ENCODE measurements around the gene OLFM3.

The OLFM3 gene

DNA sequence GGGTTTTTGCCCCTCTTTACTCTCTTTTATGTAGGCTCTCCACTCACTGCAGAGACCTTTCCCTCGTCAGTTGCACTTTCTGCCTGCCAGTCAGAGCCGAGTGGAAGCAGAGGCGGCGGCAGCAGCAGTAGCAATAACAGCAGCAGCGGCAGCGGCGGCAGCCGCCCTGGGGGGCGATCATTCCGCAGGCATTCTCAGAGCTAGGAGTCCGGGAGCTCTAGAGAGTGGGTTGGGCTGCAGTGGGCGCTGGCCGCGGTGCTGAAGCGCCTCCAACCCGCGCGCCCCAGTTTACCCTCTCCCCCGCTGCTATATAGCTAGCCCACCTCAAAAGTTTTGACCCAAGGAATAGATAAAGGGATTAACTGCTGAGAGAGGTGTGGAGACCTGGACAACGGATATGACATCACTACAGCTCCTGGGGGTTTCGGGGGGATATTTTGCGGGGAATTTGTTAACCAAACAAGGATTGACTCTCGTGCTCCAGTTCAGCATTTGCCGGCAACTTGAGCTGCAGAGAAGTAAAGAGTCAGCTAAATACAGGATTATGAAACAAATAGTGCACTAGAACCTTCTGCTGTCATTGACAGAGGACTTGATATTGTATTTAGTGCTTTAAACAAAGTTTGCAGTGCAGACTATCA is at the start of gene OLFM3:
Gene OLFM3, minus strand, starts transcription at position 102 of the 641 bp plus-strand sequence.
- no peak for DNase-seq

GRCh38 chr1:102045752-102046151 is 49.0 kb upstream of the OLFM3 start:
- no peak for DNase-seq

DNA sequence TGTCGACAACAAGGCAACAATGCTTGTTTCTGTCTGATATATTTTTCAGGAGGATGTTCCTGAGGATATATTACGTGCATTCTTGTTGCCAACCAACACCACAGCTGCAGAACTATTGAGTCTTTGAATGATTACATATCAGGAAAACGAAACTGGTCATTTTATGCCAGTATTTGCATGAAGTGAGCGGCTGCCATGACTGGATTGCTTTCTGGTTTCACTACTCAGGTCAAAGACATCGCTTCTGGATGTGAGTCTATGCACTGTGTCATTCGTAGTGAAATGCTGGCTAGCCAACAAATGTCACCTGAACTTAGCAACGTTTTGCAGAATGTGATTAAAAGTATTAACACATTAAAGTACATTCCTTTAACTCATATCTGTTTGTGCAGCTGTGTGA is 35.8 kb upstream of the OLFM3 start:
- DNase-seq: no peak

DNA sequence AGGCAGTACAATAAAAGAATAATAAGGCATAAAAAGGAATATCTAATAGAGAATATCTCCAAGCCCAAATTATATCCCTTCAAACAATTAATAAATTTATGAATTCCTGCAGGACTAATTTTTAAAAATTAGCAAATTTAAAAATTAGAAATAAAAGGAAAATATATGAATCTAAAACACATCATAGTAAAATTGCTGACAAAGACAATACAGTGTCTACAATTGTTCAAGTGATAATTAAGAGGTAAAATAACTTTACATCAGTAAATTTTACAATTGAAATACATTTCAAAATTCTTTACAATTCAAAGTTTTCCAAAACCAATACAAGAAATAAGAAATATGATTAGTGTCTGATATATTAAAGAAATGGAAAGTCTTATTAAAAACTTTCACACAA is 22.8 kb upstream of the OLFM3 start:
- no peak for DNase-seq

DNA sequence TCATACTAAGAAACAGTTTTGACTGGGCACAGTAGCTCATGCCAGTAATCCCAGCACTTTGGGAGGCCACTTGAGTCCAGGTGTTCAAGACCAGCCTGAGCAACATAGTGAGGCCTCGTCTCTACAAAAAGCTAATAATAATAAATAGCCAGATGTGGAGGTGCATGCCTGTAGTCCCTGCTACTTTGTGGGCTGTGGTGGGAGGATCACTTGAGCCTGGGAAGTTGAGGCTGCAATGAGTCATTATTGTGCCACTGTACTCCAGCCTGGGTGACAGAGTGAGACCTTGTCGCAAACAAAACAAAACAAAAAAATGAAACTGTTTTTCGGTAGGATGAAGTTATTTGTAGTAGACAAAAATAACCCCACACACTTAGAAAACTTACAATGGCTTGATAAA is 19.0 kb upstream of the OLFM3 start:
- DNase-seq: no peak

- DNase-seq: no peak
Observed at GRCh38 chr1:102002057-102002456, 5.3 kb upstream of the OLFM3 start.

DNA sequence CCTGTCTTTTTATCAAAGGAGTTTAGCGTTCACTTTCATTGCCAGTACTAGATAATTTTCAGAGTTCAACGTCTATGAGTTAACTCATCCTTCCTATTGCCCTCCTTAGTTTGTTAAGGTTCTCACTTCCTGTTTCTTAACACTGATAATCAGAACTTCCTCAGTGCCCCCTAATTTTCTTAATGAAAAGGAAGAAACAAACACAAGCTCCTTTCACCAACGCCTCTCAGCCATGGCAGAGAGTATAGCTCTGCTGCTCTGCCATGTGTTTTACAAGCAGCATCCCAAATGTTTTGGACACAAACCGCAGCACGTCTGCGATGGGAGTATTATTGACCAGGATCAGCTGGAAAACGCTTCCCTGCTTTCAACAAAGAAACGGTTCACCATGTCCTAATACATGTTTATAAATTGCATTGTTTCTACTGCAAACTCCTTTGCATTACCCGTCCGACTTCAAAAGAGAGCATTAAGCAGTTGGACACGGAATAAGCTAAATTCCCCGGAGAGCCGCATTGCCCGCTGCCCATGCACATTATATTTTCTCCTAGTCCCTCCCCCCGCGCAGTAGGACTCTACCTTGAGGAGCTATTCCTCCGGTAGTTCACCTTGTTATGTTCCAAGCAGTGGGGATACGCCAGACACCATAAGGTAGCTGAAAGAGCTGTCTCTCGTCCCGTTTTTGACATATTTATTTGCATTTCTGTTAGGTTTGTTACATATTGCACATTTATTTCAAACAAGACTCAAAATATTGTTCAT is 561 bp downstream of the OLFM3 start:
- DNase-seq: no peak

DNA sequence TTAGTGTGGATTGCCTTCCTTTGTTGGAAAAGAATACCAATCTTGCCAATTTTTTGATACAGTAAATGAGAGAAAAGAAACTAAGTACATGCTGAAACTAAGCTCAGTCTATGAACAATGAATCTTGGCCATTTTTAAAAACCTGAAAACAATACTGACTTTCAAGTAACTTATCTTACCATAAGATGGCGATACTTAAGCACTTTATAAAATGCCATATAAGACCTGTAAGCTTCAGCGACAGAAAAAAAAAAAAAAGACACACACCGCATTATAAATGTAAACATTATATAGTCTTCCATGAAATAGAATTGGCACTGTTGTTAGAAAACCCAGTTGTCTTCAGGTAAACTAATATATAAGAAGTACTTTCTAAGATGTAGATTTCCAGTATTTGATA is 3.0 kb downstream of the OLFM3 start:
- no peak for DNase-seq

GRCh38 chr1:101992821-101993575 is 3.7 kb downstream of the OLFM3 start:
- DNase-seq: no peak

DNA sequence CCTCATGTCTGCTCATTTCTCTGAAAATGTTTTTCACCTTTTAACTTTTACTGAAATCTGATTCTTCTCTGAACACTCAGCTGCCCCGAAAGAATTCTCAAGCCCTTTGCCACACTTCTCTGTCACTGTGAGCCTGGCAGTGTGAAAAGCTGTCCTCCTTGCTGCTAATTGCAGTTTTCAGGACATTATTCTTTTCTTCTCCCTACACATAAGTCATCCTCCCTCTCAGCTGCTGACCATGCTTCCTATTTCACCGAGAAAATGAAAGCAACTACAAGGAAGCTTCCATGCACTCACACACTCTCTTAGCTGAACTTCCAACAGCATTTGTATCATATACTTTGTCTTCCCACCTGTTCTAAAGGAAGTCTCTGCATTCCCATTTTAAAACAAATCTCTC is 15.8 kb downstream of the OLFM3 start:
- no peak for DNase-seq

DNA sequence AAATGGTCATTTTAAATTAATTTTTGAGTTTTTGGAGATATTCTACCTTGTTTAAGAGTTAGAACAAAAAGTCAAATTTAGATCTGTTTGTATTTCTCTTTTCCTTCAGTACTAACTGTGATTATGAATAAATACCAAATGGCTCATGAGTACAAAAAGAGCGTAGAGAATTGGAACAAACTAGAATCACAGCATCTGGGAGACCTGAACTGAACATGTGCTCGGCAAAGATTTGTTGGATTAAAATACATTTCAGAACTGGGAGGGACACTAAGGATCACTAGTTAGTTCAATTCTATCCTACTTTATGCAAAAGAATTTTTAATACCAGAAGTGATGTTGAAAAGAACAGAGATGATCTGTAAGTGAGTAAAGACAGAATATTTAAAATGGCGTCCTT is 19.5 kb downstream of the OLFM3 start:
- DNase-seq: no peak

- DNase-seq: no peak
Observed at GRCh38 chr1:101976161-101976560, 20.6 kb downstream of the OLFM3 start.

GRCh38 chr1:101975371-101975770 is 21.4 kb downstream of the OLFM3 start:
- DNase-seq: no peak

- no peak for DNase-seq
Observed at GRCh38 chr1:101974599-101975274, 22.0 kb downstream of the OLFM3 start.

DNA sequence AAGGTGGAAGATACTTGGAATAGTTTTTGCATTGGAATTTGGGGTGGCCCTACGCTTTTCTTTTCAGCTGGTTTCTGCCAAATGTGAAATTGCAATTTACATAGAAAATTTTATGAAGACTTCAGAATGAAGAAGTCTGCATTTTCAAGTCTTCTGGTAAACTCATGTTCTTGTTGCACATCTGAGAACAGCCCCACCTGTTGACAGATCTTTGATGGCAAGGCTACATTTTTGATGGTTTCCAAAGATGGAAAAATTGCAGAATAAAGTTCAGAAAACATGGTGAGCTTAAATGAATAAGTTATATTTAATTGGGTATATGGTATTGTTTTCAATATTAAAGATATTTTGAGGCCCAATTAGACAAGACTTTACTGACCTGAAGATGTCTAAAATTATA is 25.4 kb downstream of the OLFM3 start:
- DNase-seq: no peak

DNA sequence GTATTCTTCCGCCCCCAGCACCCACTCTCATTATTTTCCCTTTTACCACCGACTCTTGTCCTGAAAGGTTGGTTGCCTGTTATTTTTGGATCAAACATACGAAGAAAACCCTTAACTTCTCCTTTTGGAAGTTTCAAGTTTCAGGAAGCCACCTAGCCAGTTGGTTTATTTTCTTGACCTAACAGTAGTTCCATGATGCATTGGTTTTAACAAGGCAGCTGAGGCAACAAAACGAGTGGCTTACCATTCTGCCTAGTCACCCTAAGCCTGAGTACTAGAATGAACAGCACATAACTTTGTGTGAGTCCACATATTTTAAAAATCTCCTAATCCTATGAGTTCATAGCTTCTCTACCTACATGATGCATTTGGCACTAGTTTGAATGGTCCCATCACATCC is 28.9 kb downstream of the OLFM3 start:
- no peak for DNase-seq

- DNase-seq: no peak
Observed at GRCh38 chr1:101965341-101965740, 31.4 kb downstream of the OLFM3 start.

GRCh38 chr1:101964708-101965107 is 32.0 kb downstream of the OLFM3 start:
- no peak for DNase-seq

DNA sequence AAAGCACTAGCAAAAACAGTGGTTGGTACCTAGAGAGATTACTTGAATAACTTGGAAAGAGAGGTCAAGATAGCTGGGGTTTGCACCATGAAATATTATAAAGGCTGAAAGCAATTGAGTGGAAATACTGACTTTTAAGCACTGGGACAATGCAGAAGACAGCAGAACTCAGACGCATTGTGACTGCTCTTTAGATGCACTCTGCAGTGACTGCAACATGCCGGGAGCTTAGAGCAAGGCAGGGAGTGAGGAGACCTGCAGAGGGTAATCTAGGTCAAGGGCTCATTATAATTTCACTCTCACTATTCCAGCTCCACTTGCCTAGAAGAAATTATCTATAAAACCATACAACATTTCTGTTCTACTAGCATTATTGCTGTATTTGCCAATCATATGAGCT is 36.6 kb downstream of the OLFM3 start:
- no peak for DNase-seq

GRCh38 chr1:101959456-101959855 is 37.3 kb downstream of the OLFM3 start:
- no peak for DNase-seq

GRCh38 chr1:101957771-101958170 is 39.0 kb downstream of the OLFM3 start:
- no peak for DNase-seq

GRCh38 chr1:101953623-101954022 is 43.1 kb downstream of the OLFM3 start:
- no peak for DNase-seq

DNA sequence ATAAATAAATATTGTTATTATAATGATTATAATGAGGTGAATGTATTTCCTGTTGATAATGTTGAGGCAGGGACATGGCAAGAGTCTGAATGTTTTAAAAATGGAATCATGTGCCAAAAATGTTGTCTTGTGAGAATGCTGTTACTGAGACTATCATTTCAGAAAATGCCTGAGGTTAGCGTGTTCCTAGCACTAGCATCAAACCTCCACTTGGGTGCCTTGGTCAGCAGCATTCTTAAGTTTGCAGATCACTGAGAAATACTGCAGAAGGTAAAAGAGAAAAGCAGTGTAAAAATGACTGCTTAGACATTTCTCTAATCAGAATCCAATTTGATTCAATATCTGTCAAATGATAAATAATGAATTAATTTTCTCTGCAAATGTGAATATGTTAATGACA is 50.8 kb downstream of the OLFM3 start:
- DNase-seq: no peak

Measured in stimulated activated CD4-positive, alpha-beta T cell treated with anti-CD3 and anti-CD28 coated beads, Interleukin-2, amount 100 ng/mL, for 48 hours (primary cell).